Parathyroid adenoma (tissue), 2 donors: ENCODE measurements around the gene MGMT.

ENCODE experiments used
- H2AFZ ChIP-seq: fragments of 300-600 bp; sonication (generic); one replicate; pipeline ENCODE4 v1.7.0; 2017; ENCODE audit warnings: antibody characterized with exemption, mild to moderate bottlenecking
- H3K27ac ChIP-seq: fragments of 300-600 bp; sonication (generic); one replicate; pipeline ENCODE4 v1.7.0; 2017
- H3K27me3 ChIP-seq: fragments of 300-600 bp; sonication (generic); one replicate; pipeline ENCODE4 v1.7.0; 2017; ENCODE audit warnings: low read length; ENCODE audit not compliant: control insufficient read depth, insufficient read depth
- H3K36me3 ChIP-seq: fragments of 300-600 bp; sonication (generic); one replicate; pipeline ENCODE4 v1.7.0; 2017; ENCODE audit warnings: low read length; ENCODE audit not compliant: control insufficient read depth, insufficient read depth
- H3K4me1 ChIP-seq: fragments of 300-600 bp; sonication (generic); one replicate; pipeline ENCODE4 v1.7.0; 2017; ENCODE audit warnings: control low read depth
- H3K4me2 ChIP-seq: fragments of 300-600 bp; sonication (generic); one replicate; pipeline ENCODE4 v1.7.0; 2017; ENCODE audit warnings: low read length
- H3K4me3 ChIP-seq: fragments of 300-600 bp; sonication (generic); one replicate; pipeline ENCODE4 v1.7.0; 2017; ENCODE audit warnings: low read depth, low read length
- H3K79me2 ChIP-seq: fragments of 300-600 bp; sonication (generic); one replicate; pipeline ENCODE4 v1.7.0; 2017; ENCODE audit warnings: control low read depth
- H3K9ac ChIP-seq: fragments of 300-600 bp; sonication (generic); one replicate; pipeline ENCODE4 v1.7.0; 2017; ENCODE audit warnings: mild to moderate bottlenecking
- H3K9me3 ChIP-seq: fragments of 300-600 bp; sonication (generic); one replicate; pipeline ENCODE4 v1.7.0; 2017; ENCODE audit warnings: low read length; ENCODE audit not compliant: control insufficient read depth
- CTCF ChIP-seq: fragments of 300-600 bp; sonication (generic); IDR thresholded peaks from one replicate; pipeline ENCODE4 v1.7.0; 2017; ENCODE audit warnings: antibody characterized with exemption, mild to moderate bottlenecking
- donor health status: primary hyperparathyroidism.

Gene MGMT

GRCh38 chr10:129808092-129808983 is 341.3 kb downstream of the MGMT start:
- no peak overlapping the region for H3K9ac ChIP-seq
- H3K27ac ChIP-seq: no peak overlapping the region
- H3K4me2 ChIP-seq: no peak overlapping the region
- H3K79me2 ChIP-seq: no peaks in the 10 kb centered on the region
- no peaks in the 10 kb centered on the region for H3K36me3 ChIP-seq
- H3K4me3 ChIP-seq: no peak overlapping the region
- no peak overlapping the region for H2AFZ ChIP-seq
- H3K4me1 ChIP-seq: no peaks in the 10 kb centered on the region
- H3K27me3 ChIP-seq: no peaks in the 10 kb centered on the region
- TF ChIP-seq CTCF: no peak
- H3K9me3 ChIP-seq: no peaks in the 10 kb centered on the region

GRCh38 chr10:129809431-129809830 is 342.4 kb downstream of the MGMT start:
- Histone ChIP-seq H3K36me3 (no peaks in the 10 kb centered on the region), H3K4me1 (no peaks in the 10 kb centered on the region), H3K27ac (no peak overlapping the region), H3K27me3 (no peaks in the 10 kb centered on the region), H3K4me3 (no peak overlapping the region), H3K4me2 (no peak overlapping the region), H3K9ac (no peak overlapping the region), H3K79me2 (no peaks in the 10 kb centered on the region), H2AFZ (no peak overlapping the region), H3K9me3 (no peaks in the 10 kb centered on the region)
- TF ChIP-seq CTCF: no peak

GRCh38 chr10:129809841-129810240 is 342.8 kb downstream of the MGMT start:
- Histone ChIP-seq H3K79me2 (no peaks in the 10 kb centered on the region), H2AFZ (no peak overlapping the region), H3K9ac (no peak overlapping the region), H3K9me3 (no peaks in the 10 kb centered on the region), H3K27me3 (no peaks in the 10 kb centered on the region), H3K4me3 (no peak overlapping the region), H3K4me1 (no peaks in the 10 kb centered on the region), H3K4me2 (no peak overlapping the region), H3K36me3 (no peaks in the 10 kb centered on the region), H3K27ac (no peak overlapping the region)
- no peak for TF ChIP-seq CTCF

GRCh38 chr10:129811208-129811607 is 344.2 kb downstream of the MGMT start:
- no peaks in the 10 kb centered on the region for H3K27me3 ChIP-seq
- H2AFZ ChIP-seq: no peak overlapping the region
- no peaks in the 10 kb centered on the region for H3K79me2 ChIP-seq
- no peak overlapping the region for H3K9ac ChIP-seq
- no peak for TF ChIP-seq CTCF
- no peaks in the 10 kb centered on the region for H3K4me1 ChIP-seq
- no peak overlapping the region for H3K4me2 ChIP-seq
- H3K36me3 ChIP-seq: no peaks in the 10 kb centered on the region
- no peak overlapping the region for H3K4me3 ChIP-seq
- no peak overlapping the region for H3K27ac ChIP-seq
- no peaks in the 10 kb centered on the region for H3K9me3 ChIP-seq

- no peaks in the 10 kb centered on the region for H3K79me2 ChIP-seq
- H3K4me1 ChIP-seq: no peaks in the 10 kb centered on the region
- TF ChIP-seq CTCF: no peak
- H3K9ac ChIP-seq: no peak overlapping the region
- H3K36me3 ChIP-seq: no peaks in the 10 kb centered on the region
- H3K27me3 ChIP-seq: no peaks in the 10 kb centered on the region
- H3K4me2 ChIP-seq: no peak overlapping the region
- no peak overlapping the region for H2AFZ ChIP-seq
- H3K9me3 ChIP-seq: no peaks in the 10 kb centered on the region
- no peak overlapping the region for H3K4me3 ChIP-seq
- H3K27ac ChIP-seq: no peak overlapping the region
Observed at GRCh38 chr10:129812398-129812797, 345.4 kb downstream of the MGMT start.
